ENCODE results near the gene BIRC2. TPM values are rescaled to one million over a fixed set of nuclear protein-coding genes. Genes with fewer than 3 reads are reported as not detected.

The BIRC2 gene
- total and polyA plus RNA-seq, 2 donors (not counting 1 experiment from before 2014, with no cell fraction given), result 45.4 to 59.6 TPM

GRCh38 chr11:102385085-102386007 lies 38.3 kb downstream of the BIRC2 start:
- no peak overlapping the region for H3K4me2 ChIP-seq (ENCODE audit: extremely low read depth, insufficient read depth, low read length)
- no peaks in the 10 kb centered on the region for H3K9me3 ChIP-seq (ENCODE audit: control insufficient read depth, insufficient read depth, low read depth, low read length)
- no peak for DNase-seq (ENCODE audit: low read depth in 2 of 2)
- no peak overlapping the region for H3K9ac ChIP-seq (ENCODE audit: insufficient read depth, low read length)
- H3K27ac ChIP-seq (ENCODE audit: insufficient read depth, low read length), result no peak overlapping the region
- no peak overlapping the region for H3K4me3 ChIP-seq (replicated peaks in 1 of 4; ENCODE audit: control extremely low read depth in 1 of 4, insufficient read depth in 1 of 4, low read depth in 3 of 4, low read length in 4 of 4)
- TF ChIP-seq EZH2 (IDR thresholded peaks at IDR 0.05; ENCODE audit: low read length, missing control alignments) (no peak), CTCF (conservative IDR thresholded peaks at IDR 0.05 in 1 of 2, IDR thresholded peaks at IDR 0.05 in 1 of 2; ENCODE audit: low read depth in 1 of 2, low read length in 2 of 2) (no peak)
- no peak overlapping the region for H2AFZ ChIP-seq (ENCODE audit: low read length)
- no peaks in the 10 kb centered on the region for H3K27me3 ChIP-seq (ENCODE audit: control insufficient read depth, insufficient read depth, low read length)
- no peaks in the 10 kb centered on the region for H3K79me2 ChIP-seq (ENCODE audit: control insufficient read depth, insufficient read depth, low read length)
- peaks cover 2% of the 10 kb centered on the region for H3K36me3 ChIP-seq (ENCODE audit: control insufficient read depth, insufficient read depth, low read length)
- no peaks in the 10 kb centered on the region for H3K4me1 ChIP-seq (ENCODE audit: control insufficient read depth, extremely low read depth, insufficient read depth, low read length)
- no peaks in the 10 kb centered on the region for H4K20me1 ChIP-seq (ENCODE audit: control insufficient read depth, extremely low read depth, insufficient read depth, low read length)

GRCh38 chr11:102386136-102386734 lies 39.2 kb downstream of the BIRC2 start:
- no peaks in the 10 kb centered on the region for H3K9me3 ChIP-seq (ENCODE audit: control insufficient read depth, insufficient read depth, low read depth, low read length)
- no peak for DNase-seq (ENCODE audit: low read depth in 2 of 2)
- H3K27me3 ChIP-seq (ENCODE audit: control insufficient read depth, insufficient read depth, low read length), result no peaks in the 10 kb centered on the region
- H3K4me1 ChIP-seq (ENCODE audit: control insufficient read depth, extremely low read depth, insufficient read depth, low read length), result no peaks in the 10 kb centered on the region
- no peak overlapping the region for H3K4me2 ChIP-seq (ENCODE audit: extremely low read depth, insufficient read depth, low read length)
- H3K27ac ChIP-seq (ENCODE audit: insufficient read depth, low read length), result no peak overlapping the region
- no peak overlapping the region for H3K4me3 ChIP-seq (replicated peaks in 1 of 4; ENCODE audit: control extremely low read depth in 1 of 4, insufficient read depth in 1 of 4, low read depth in 3 of 4, low read length in 4 of 4)
- no peak overlapping the region for H3K9ac ChIP-seq (ENCODE audit: insufficient read depth, low read length)
- TF ChIP-seq CTCF (conservative IDR thresholded peaks at IDR 0.05 in 1 of 2, IDR thresholded peaks at IDR 0.05 in 1 of 2; ENCODE audit: low read depth in 1 of 2, low read length in 2 of 2) (no peak), EZH2 (IDR thresholded peaks at IDR 0.05; ENCODE audit: low read length, missing control alignments) (no peak)
- H3K36me3 ChIP-seq (ENCODE audit: control insufficient read depth, insufficient read depth, low read length), result peaks cover 6% of the 10 kb centered on the region
- no peaks in the 10 kb centered on the region for H4K20me1 ChIP-seq (ENCODE audit: control insufficient read depth, extremely low read depth, insufficient read depth, low read length)
- H2AFZ ChIP-seq (ENCODE audit: low read length), result no peak overlapping the region
- peaks cover 4% of the 10 kb centered on the region for H3K79me2 ChIP-seq (ENCODE audit: control insufficient read depth, insufficient read depth, low read length)

- Histone ChIP-seq H3K4me2 (ENCODE audit: extremely low read depth, insufficient read depth, low read length) (no peak overlapping the region), H3K79me2 (ENCODE audit: control insufficient read depth, insufficient read depth, low read length) (peaks cover 11% of the 10 kb centered on the region), H2AFZ (ENCODE audit: low read length) (no peak overlapping the region), H3K27ac (ENCODE audit: insufficient read depth, low read length) (no peak overlapping the region), H4K20me1 (ENCODE audit: control insufficient read depth, extremely low read depth, insufficient read depth, low read length) (no peaks in the 10 kb centered on the region), H3K4me1 (ENCODE audit: control insufficient read depth, extremely low read depth, insufficient read depth, low read length) (no peaks in the 10 kb centered on the region), H3K36me3 (ENCODE audit: control insufficient read depth, insufficient read depth, low read length) (peaks cover 11% of the 10 kb centered on the region), H3K9me3 (ENCODE audit: control insufficient read depth, insufficient read depth, low read depth, low read length) (no peaks in the 10 kb centered on the region), H3K4me3 (replicated peaks in 1 of 4; ENCODE audit: control extremely low read depth in 1 of 4, insufficient read depth in 1 of 4, low read depth in 3 of 4, low read length in 4 of 4) (no peak overlapping the region), H3K9ac (ENCODE audit: insufficient read depth, low read length) (no peak overlapping the region), H3K27me3 (ENCODE audit: control insufficient read depth, insufficient read depth, low read length) (no peaks in the 10 kb centered on the region)
- no peak for DNase-seq (ENCODE audit: low read depth in 2 of 2)
- TF ChIP-seq CTCF (conservative IDR thresholded peaks at IDR 0.05 in 1 of 2, IDR thresholded peaks at IDR 0.05 in 1 of 2; ENCODE audit: low read depth in 1 of 2, low read length in 2 of 2) (no peak), EZH2 (IDR thresholded peaks at IDR 0.05; ENCODE audit: low read length, missing control alignments) (no peak)
These were observed 40.2 kb downstream of the BIRC2 start for GRCh38 chr11:102387043-102387781.
